GM18858 (cell line): ENCODE results near the gene ZNF205.

ENCODE experiments used
- ATAC-seq: cut with Tn5 transposase; IDR thresholded peaks from one replicate; pipeline ENCODE4 v1.9.1; 2021; ENCODE audit not compliant: unreplicated experiment

Gene ZNF205

GRCh38 chr16:3147046-3147756 is 34.8 kb downstream of the ZNF205 start:
- ATAC-seq: no peak

- no peak for ATAC-seq
Measured at GRCh38 chr16:3147757-3148104, 35.3 kb downstream of the ZNF205 start.

GRCh38 chr16:3148256-3149192 is 36.1 kb downstream of the ZNF205 start:
- no peak for ATAC-seq

- ATAC-seq: no peak
Measured at GRCh38 chr16:3149193-3149530, 36.8 kb downstream of the ZNF205 start.

- peak; percentile 1 for ATAC-seq
Measured at GRCh38 chr16:3149630-3150345, 37.4 kb downstream of the ZNF205 start.

GRCh38 chr16:3150346-3151218 is 38.2 kb downstream of the ZNF205 start:
- ATAC-seq: peak; percentile 57

GRCh38 chr16:3152027-3152276 is 39.6 kb downstream of the ZNF205 start:
- ATAC-seq: no peak

GRCh38 chr16:3152277-3152990 is 40.0 kb downstream of the ZNF205 start:
- no peak for ATAC-seq

- no peak for ATAC-seq
Measured at GRCh38 chr16:3152991-3153368, 40.6 kb downstream of the ZNF205 start.

- ATAC-seq: no peak
Measured at GRCh38 chr16:3155181-3155580, 42.8 kb downstream of the ZNF205 start.

GRCh38 chr16:3155972-3156371 is 43.6 kb downstream of the ZNF205 start:
- ATAC-seq: no peak

- no peak for ATAC-seq
Measured at GRCh38 chr16:3157229-3158025, 45.0 kb downstream of the ZNF205 start.

GRCh38 chr16:3158026-3158509 is 45.7 kb downstream of the ZNF205 start:
- ATAC-seq: no peak

GRCh38 chr16:3158510-3159314 is 46.3 kb downstream of the ZNF205 start:
- ATAC-seq: no peak

GRCh38 chr16:3161235-3162018 is 49.0 kb downstream of the ZNF205 start:
- ATAC-seq: no peak

GRCh38 chr16:3164121-3164991 is 52.0 kb downstream of the ZNF205 start:
- ATAC-seq: no peak
